Cardiac fibroblast (primary cell): Measurements from ENCODE around the gene FAM111B.

ENCODE experiments used
- DNase-seq, 2 donors: peaks; one replicate each; pipeline versions ENCODE4 v3.0.0 to v3.0.0-alpha.2; 2010; ENCODE audit warnings: low read depth in 2 of 2
- H3K4me3 ChIP-seq, 2 donors: replicated peaks in 1 of 2; 1 replicate in 1 of 2; 2 replicates in 1 of 2; pipeline ENCODE4 v1.5.1; 2011; ENCODE audit warnings: low read depth in 2 of 2, low read length in 2 of 2, mild to moderate bottlenecking in 2 of 2, moderate library complexity in 1 of 2
- TF ChIP-seq, protein P1 (sequence below): IDR thresholded peaks from one replicate; pipeline ENCODE4 v1.5.1; 2011; ENCODE audit warnings: low read depth, mild to moderate bottlenecking, low read length, inconsistent platforms

Gene FAM111B

GRCh38 chr11:59173080-59173963 is 66.3 kb downstream of the FAM111B start:
- H3K4me3 ChIP-seq, result peak overlapping the region; percentile 54 to 61
- TF ChIP-seq, protein P1, sequence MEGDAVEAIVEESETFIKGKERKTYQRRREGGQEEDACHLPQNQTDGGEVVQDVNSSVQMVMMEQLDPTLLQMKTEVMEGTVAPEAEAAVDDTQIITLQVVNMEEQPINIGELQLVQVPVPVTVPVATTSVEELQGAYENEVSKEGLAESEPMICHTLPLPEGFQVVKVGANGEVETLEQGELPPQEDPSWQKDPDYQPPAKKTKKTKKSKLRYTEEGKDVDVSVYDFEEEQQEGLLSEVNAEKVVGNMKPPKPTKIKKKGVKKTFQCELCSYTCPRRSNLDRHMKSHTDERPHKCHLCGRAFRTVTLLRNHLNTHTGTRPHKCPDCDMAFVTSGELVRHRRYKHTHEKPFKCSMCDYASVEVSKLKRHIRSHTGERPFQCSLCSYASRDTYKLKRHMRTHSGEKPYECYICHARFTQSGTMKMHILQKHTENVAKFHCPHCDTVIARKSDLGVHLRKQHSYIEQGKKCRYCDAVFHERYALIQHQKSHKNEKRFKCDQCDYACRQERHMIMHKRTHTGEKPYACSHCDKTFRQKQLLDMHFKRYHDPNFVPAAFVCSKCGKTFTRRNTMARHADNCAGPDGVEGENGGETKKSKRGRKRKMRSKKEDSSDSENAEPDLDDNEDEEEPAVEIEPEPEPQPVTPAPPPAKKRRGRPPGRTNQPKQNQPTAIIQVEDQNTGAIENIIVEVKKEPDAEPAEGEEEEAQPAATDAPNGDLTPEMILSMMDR, result no peak
- peak; percentile 15 to 43 for DNase-seq

DNA sequence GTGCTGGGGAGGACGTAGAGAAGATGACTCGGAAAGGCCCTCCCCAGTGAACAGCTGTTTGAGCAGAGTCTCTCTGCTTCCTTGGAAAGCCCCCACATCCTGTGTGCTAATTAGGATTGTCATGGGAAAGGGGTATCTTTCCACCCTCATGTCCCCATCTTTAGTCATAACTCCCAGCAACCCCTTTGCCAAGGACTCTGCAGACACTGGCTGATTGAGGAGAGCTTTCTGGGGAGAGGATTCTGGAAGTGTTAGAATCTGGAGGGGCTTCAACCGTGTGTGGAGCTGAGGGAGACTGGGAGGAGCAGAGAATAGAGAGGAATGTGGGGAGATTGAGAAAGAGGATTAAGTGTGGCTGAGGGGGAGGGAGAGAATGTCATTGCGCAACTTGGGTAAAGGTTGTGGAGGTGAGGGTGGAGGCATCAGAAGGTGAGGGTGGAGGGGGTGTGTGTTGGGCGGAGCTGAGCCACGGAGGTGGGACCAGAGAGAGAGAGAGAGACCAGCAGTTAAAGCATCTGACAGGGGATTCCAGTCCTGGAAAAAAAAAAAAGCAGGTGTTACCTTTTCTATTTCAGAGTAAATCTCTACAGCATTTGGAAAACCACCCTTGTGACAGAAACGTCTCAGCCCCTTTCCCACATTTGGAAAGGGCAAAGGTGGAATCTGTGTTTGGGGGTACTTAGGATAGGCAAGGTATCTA is 67.1 kb downstream of the FAM111B start:
- H3K4me3 ChIP-seq, result peak overlapping the region in 1 of 2 donors; percentile 54
- TF ChIP-seq, protein P1, result no peak
- peak; percentile 30 for DNase-seq

GRCh38 chr11:59174664-59175033 is 67.6 kb downstream of the FAM111B start:
- DNase-seq, result peak in 1 of 2 donors; percentile 25
- no peak overlapping the region for H3K4me3 ChIP-seq
- TF ChIP-seq, protein P1, result no peak

- H3K4me3 ChIP-seq, result no peak overlapping the region
- no peak for DNase-seq
- TF ChIP-seq, protein P1, result no peak
Measured at GRCh38 chr11:59175091-59175501, 68.1 kb downstream of the FAM111B start.

DNA sequence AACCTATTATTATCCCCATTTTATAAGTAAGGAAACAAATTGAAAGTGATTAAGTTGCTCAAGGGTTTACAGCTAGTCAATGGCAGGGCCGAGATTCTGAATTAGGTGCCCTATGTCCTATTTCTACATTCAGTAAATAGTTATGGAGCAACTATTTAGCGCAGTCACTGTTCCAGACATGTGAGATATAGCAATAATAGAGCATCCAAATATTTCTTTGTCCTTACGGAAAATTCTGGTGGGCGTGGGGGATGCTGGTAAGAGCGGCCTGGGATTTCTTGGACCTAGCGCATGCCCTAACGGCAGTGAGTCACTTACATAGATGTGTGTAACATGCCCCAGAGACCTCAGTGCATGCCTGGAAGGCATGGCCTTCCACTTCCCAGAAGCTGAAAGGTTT is 69.3 kb downstream of the FAM111B start:
- DNase-seq, result no peak
- TF ChIP-seq, protein P1, result no peak
- H3K4me3 ChIP-seq, result no peak overlapping the region
